HPDE6-E6E7 (cell line): ENCODE data around the gene PPP6R2.
"Not testable (repeated sequence)": the region's sequence is repeated elsewhere in the genome, so short reads cannot be mapped to it uniquely, and the experiment has no call there.

Experiments
- DNase-seq: peaks from one replicate; pipeline ENCODE4 v3.0.0; 2011; ENCODE audit warnings: missing footprints; ENCODE audit errors: extremely low spot score

PPP6R2 gene

DNA sequence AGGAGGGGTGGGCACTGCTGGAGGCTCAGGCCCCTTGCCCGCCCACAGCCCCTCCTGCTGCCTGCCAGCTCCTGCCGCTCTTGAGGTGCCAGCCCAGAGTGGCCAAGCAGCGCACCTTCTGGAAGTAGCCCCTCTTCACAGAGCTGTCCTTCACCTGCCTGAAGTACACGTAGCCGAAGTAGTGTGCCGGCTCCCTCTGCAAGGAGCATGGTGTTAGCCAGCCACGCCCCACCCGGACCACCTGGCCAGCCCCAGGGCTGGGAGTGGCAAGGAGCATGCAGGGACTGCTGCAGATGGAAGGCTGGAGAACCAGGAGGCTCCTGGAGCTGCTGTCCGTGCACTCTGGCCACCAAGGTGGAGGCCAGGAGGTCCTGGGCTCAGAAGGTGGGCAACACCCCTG lies 25.9 kb upstream of the PPP6R2 start:
- no peak for DNase-seq

DNA sequence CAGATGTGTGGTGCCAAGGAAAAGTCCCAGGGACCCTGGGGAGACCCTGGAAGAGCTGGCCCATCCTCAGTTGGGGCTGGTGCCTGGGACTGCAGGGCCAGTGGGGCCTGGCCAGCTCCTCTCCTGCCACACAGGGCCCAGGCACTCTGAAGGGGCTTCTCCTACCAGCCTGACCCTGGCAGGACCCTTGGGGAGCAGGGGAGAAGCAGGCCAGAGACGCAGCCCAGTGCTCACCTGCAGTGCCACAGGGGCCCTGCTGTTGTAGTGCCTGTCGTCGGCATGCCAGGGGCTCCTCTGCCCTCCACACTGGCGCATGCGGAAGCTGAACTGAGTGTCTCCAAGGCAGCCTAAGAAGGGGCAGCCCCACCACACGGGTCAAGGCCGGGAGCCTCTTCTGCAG lies 25.5 kb upstream of the PPP6R2 start:
- DNase-seq: no peak

DNA sequence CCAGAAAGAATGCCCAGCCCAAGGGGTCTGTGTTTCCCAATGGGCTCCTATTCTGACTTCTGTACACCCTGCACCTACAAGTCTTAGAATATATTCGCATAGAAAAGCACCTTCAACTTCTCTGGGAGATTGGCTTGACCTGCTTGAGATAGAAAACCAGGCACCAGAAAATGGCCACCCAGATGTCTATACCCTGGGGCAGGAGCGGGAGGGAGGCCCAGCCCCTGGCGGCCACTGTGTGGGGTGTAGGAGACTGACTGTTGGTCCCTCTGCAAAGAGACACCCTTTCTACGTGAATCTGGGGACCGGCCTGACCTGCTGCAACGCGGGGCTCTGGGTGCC lies 24.8 kb upstream of the PPP6R2 start:
- no peak for DNase-seq

DNA sequence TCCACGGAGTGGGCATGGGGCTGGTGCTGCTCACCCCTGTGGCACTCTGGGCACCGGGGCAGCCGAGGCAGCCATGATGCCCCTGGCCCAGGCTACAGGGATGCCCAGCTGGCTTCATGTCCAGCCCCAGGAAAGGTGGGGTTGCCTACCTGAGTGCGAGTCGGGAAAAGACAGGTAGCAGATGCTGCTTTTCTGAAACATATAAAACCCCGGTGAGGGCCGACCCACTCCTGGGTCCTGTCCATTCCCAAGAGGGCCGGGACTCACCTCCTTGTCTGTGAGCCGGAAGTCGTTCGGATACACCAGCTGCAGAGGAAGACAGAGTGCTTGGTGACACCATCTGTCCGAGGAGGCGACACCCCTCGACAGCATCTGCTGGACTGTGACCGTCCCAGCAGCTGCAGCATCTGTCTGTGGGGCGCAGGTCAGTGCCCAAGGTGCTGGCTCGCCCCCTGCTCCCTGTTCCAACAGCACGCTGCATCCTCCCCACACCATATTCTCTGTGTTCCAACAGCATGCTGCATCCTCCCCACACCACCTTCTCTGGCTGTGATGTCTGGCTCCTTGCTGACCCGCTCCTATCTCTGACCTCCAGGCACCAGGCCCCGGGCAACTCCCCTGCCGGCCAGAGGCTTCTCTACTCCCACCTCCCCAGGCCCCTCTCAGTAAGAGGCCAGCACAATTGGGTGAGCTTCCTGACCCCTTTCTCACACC lies 24.3 kb upstream of the PPP6R2 start:
- DNase-seq: no peak

DNA sequence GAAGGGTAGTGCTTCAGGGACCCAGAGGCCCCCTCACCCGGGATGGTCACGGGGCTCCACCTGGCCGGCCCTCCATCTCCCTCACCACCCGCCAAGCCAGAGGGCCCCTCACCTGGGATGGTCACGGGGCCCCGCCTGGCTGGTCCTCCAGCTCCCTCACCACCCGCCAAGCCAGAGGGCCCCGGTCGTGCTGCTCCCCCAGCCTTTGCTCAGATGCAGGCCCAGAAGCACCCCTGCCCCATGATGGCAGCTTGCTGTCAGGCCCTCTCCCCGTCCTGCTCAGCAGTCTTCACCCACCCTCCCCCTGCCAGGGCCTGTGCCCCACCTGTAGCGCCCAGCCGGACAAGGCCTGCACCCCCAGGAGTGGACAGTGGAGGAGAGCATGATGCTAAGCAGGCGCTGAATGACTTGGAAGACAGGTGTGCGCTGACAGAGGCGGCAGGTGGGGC lies 23.6 kb upstream of the PPP6R2 start:
- no peak for DNase-seq

DNA sequence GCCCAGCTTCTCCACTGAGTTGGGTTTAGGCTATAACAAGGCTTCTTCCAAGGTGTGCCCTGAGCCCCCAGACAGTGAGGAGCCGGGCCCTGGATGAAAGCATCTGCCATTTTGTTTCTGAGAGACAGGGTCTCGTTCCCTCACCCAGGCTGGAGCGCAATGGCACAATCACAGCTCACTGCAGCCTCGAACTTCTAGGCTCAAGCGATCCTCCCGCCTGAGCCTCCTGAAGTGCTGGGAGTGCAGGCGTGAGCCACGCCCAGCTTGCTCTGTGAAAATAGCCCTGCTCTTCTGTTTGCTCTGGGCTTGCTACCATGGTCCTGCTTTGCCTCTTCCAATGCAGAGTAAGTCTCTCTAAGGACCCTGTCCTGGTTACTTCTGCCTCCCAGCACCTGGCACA lies 23.0 kb upstream of the PPP6R2 start:
- DNase-seq: no peak

DNA sequence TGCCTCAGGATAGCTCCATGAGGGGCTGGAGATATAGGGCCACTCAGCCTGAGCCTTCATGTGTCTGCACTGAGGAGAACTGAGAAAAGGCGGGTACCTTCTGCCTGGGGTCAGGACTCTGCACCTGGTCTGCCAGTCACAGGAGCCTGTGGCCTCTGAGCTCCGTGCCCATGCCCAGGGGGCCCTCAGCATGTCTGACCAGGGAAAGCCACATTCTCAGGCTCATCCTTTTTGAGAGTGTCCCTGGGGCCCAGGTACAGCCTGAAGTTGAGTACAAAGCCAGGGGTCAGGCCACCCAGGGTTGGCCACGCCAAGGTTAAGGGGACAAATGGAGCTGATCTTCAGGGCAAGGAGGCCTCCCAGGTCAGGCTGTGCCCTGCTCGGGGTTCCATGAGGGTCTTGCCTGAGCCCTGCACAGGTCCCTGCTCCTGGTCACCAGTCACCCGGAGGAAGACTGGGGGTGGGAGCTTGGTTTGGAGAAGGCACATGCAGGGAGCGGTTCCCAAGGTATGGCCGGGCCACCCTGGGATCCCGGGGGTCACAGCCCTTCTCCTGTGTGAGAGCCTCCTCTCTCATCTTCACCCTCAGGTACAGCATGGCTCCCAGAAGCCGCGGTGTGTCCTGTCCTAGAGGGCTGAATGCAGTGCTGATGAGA lies 22.3 kb upstream of the PPP6R2 start:
- DNase-seq: no peak

DNA sequence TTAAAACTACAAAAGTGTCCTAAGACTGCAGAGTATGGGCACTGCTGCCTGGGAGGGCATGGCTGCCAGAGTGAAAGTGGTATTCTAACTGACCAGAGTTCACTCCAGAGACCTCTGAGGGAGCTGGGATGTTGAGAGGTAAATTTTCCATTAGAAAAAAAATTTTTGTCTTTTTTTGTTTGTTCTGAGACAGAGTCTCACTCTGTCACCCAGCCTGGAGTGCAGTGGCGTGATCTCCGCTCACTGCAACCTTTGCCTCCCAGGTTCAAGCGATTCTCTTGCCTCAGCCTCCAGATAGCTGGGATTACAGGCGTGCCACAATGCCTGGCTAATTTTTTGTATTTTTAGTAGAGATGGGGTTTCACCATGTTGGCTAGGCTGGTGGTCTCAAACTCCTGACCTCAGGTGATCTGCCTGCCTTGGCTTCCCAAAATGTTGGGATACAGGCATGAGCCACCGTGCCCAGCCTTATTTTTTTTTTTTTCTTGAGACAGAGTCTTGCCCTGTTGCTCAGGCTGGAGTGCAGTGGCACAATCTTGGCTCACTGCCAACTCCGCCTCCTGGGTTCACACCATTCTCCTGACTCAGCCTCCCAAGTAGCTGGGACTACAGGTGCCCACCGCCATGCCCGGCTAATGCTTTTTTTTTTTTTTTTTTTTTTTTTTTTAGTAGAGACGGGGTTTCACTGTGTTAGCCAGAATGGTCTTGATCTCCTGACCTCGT lies 20.6 kb upstream of the PPP6R2 start:
- not testable (repeated sequence) for DNase-seq

DNA sequence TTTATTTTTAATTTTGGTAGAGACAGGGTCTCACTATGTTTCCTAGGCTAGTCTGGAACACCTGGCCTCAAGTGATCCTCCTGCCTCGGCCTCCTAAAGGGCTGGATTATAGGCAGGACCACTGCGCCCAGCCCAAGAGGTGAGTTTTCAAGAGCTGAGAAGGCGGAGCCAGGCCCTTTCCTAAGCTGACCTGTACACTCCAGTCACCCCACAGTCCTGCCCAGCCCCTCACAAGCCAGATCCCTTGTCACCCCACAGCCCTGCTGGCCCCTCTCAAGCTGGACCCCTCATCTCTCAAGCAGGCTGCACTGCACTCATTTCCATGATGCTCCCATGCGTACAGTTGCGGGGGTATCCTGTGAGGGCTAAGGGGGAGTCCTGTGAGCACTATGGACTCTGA lies 19.2 kb upstream of the PPP6R2 start:
- no peak for DNase-seq

DNA sequence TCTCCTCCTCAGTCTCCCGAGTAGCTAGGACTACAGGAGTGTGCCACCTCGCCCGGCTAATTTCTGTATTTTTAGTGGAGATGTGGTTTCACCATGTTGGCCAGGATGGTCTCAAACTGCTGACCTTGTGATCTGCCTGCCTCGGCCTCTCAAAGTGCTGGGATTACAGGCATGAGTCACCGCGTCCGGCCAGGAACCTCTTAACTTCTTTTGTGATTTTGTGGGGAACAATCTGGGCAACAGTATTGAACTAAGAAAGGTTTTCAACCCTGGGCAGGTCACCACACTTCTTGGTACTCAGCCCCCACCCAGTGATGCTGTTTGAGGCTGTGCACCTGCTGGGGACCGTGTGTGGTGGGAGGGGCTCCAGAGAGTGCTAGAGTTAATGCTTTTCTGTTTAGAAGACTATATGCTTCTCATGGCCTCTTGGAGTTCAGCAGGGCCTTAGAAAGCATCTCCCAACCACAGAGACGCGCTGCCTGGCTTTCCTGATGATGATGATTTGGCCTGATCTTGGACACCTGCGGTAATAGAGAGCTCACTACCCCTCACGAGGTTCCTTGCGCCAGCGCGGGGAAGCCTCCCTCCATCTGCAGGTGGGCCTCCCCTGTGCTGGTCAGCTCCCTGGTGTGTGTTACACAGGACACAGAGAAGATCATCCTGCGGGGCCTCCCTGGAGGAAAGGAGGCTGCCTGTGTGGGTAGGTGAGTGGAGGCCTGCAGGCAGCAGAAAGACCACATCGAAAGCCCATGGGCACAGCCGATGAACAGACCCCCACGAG lies 17.5 kb upstream of the PPP6R2 start:
- no peak for DNase-seq

DNA sequence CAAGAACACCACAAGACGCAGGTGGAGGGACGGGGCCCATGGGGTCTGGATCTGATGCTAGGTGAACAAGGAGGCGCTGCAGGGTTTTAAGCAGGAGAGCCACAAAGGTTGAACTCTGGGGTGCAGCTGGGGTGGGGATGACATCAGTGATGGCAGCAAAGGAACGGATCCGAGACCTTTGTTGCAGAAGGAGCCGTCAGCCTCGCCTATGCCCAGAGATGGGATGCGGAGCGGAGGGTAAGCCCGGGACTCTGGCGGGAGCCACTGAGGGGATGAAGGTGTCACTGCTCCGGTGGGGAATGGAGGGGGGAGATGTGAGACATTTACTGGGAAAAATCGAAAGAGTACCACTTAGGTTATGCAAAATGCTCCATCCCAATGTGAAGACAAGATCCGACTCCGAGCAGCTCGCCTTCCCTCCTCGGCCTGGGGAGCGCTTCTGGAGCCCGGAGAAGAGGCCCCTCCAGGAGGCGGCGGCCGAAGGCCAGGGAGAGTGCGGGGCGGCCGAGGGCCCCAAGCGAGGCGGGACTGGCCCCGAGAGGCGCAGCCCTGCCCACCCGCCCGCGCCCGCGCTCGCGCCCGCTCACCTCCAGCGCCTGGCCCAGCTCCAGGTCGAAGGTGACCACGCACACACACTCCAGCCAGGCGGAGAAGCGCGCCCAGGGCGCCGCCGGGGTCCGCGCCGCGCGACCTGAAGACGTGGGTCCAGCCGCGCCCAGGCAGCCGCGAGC lies 16.7 kb upstream of the PPP6R2 start:
- DNase-seq: no peak

DNA sequence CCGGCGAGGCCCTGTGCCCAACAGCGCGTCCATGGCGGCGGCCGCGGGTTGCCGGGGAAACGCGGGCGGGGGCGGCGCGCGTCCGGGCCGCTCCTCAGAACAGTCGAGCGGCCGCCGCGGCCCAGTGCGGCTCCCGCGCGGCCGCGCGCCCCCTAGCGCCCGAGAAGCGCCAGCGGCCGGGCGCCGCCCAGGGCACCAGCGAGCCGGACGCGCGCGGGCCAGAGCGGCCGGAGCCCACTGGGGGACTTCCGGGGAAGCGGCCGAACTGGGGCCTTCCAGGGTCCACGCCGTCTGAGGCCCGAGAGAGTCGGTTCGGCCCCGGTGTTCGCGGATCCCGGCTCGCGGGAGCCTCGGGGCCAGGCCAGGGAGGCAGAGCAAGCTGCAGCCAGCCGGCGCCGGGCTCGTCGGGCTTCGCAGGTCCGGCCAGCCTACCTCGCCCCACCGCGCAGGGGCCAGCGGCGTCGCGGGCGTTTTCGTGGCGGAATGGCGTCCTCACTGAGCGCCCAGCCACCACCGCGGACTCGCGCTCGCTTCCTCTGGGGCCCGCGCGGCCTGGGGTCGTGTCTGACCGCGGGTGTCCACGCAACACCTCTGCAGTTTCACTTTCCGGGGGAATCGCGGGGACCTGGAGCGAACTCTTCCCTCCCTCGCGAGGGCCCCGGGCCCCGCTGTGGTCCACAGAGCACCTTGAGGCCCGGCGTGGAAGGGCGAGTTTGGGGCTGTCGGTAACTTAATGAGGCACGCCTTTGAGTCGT lies 16.0 kb upstream of the PPP6R2 start, which contains the start of gene DENND6B:
DENND6B (minus strand) TSS at position 57 of the 755 bp plus-strand sequence; CDS start at position 33, 24 bp downstream.
- no peak for DNase-seq

DNA sequence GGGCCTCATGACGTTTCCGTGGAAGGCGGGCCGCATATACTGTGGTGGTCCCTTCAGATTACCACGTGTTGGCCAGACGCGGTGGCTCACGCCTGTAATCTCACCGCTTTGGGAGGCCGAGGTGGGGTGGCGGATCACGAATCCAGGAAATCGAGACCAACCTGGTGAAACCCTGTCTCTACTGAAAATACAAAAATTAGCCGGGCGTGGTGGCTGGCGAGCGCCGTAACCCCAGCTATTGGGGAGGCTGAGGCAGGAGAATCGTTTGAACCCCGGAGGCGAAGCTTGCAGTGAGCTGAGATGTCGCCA lies 15.5 kb upstream of the PPP6R2 start:
- DNase-seq: no peak

DNA sequence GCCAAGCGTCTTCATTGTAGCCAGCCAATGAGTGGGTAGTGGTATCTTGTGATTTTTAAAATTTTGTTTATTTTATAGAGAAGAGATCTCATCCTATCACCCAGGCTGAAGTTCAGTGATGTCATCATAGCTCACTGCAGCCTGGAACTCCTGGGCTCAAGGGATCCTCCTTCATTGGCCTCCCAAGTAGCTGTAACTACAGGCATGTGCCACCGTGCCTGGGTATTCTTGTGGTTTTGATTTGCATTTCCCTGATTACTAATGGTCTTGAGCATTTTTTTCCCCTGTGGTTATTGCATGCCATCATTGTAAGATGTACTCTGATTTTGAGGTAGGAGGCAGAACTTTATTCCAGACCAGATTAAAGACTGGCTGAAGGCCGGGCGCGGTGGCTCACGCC lies 13.9 kb upstream of the PPP6R2 start:
- no peak for DNase-seq

DNA sequence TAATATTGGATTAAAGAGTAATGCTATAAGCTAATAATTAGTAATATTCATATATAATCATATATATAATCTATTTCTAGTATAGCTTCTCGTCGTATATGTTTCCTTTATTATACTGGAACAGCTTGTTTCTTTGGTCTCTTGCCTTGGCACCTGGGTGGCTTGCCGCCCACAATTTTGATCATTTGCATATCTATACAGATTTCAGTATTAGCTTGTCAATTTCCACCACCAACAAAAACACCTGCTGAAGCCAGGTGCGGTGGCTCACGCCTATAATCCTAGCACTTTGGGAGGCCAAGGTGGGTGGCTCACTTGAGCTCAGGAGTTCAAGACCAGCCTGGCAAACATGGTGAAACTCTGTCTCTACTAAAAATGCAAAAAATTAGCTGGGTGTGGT lies 8.7 kb upstream of the PPP6R2 start:
- not testable (repeated sequence) for DNase-seq

DNA sequence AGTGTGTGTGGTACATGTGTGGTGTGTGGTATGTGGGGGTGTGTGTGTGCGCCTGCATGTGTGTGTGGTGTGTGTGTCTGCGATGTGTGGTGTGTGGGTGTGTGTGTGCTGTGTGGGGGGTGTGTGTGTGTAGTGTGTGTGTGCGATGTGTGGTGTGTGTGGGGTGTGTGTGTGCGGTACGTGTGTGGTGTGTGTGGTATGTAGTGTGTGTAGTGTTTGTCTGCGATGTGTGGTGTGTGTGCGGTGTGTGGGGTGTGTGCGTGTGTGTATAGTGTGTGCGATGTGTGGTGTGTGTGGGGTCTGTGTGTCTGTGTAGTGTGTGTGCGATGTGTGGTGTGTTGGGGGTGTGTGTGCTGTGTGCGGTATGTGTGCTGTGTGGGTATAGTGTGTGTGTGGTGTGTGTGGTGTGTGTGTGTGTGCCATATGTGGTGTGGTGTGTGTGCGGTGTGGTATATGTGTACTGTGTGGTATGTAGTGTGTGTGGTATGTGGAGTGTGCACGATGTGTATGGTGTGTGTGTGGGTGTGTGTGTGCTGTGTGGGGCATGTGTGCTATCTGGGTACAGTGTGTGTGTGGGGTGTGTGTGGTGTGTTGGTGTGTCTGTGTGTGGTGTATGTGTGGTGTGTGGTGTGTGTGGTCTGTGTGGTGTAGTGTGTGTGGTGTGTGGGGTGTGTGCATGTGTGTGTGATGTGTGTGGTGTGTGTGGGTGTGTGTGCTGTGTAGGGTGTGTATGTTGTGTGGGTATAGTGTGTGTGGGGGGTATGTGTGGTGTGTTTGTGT lies 5.7 kb upstream of the PPP6R2 start:
- DNase-seq: no peak

DNA sequence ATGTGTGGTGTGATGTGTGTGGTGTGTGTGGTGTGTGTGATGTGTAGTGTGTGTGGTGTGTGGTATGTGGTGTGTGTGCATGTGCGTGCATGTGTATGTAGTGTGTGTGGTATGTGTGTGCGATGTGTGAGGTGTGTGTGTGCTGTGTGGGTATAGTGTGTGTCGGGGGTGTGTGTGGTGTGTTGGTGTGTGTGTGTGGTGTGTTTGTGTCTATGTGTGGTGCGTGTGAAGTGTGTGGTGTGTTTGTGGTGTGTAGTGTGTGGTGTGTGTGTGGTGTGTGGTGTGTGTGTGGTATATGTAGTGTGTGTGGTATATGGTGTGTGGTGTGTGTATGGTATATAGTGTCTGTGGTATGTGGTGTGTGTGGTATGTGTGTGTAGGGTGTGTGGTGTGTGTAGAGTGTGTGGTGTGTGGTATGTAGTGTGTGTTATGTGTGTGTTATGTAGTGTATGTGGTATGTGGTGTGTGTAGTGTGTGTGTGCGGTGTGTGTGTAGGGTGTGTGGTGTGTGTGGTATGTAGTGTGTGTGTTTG lies 5.0 kb upstream of the PPP6R2 start:
- no peak for DNase-seq

DNA sequence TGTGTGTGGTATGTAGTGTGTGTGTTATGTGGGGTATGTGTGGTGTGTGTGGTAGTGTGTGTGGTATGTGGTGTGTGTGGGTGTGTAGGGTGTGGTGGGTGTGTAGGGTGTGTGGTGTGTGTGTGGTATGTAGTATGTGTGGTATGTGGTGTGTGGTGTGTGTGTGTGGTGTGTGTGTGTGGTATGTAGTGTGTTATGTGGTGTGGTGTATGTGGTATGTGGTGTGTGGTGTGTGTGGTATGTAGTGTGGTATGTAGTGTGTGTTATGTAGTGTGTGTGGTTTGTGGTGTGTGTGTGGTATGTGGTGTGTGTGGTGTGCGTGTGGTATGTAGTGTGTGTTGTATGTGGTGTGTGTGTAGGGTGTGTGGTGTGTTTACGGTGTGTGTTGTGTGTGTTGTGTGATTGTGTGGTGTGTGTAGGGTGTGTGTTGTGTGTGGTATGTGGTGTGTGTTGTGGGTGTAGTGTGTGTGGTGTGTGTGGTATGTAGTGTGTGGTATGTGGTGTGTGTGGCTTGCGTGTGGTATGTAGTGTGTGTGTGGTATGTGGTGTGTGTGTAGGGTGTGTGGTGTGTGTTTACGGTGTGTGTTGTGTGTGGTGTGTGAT lies 4.2 kb upstream of the PPP6R2 start:
- no peak for DNase-seq
